ENCODE data around the gene RBM11.

RBM11 gene

DNA sequence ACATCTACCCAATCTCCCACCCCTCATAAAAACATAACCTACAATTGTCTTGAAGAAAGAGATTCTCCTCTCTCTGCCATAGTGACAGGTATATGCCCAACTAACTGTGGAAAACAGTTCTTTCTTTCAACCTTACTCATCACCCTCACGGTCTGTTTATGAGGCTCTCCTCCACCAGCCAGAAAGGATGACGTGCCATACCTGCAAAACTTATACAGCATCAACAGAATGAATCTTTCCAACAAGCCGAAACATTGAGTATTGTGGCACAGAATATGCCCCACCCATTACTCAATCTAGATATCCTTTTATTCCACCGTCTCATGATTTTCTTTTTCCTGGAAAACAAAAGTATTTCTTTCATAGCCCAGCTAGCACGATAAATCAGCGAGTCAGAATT, 55.7 kb downstream of the RBM11 start:
- no peak for DNase-seq

DNA sequence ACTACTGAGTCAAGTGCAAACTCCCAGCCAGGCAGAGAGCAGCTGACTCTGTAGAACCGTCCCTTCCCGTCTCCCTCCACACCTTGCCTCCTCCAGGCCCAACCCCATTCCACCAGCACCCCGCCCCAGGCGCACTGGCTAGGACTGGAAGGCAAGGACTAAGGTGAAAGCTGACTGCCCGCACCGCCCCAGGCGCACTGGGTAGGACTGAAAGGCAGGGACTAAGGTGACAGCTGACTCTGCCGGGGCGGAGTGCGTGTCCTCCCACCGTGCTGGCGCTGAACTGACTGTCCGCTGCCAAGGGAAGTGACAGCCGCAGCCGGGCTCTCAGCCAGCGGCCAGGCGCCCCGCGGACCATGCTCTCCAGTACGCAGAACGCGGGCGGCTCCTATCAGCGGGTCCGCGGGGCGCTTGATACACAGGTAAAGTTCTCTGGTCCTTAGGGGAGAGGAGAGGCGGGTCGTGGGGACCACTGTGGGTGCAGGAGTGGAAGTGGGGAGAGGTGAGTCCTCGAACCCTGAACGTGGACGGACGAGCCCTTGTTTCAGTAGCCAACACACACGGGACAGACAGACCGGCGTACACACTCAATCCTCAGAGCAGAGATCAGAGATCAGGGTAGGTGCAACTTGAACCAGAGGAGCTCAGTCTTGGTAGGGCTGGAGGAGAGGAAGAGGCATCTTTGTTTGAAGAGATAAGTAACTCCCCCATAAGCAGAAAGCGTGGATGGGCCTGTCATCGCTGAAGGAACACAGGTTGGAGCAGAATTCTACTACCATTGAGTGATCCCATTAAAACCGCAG, 58.0 kb downstream of the RBM11 start:
- DNase-seq: no peak

DNA sequence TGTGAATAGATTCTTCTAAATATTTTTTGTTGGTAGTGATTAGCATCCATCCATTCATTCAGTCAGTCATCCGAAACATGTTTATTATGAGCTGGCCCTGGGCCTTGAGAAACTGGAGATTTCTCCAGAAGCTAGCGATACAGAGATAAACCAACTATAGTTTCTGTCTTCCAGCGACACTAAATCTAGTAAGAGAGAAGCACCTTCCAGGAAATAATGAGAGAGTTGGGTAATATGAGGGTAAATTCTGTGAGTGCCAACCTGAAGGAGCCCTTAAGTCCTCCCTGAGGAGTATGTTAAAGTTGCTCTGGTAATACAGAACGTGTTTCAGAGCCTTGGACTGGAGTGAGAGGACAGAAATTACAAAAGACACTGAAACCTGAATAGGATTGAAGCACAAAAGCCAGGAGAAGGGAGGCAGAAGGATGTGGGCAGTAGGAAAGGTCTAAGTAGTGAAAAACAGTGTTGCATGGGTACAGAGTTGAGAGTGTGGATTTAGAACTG, 59.8 kb downstream of the RBM11 start:
- no peak for DNase-seq

Data from NCI-H2029 (cell line).